Suprapubic skin (tissue), 4 donors: ENCODE results near the gene EPS15.

ENCODE experiments used
- CTCF ChIP-seq, 2 donors: fragments of 200-600 bp in 1 of 2; fragments of 450-650 bp in 1 of 2; sonication (generic) in 1 of 2; IDR thresholded peaks; one replicate each; pipeline ENCODE4 v1.5.1; 2016 to 2019; ENCODE audit warnings: antibody characterized with exemption in 2 of 2, mild to moderate bottlenecking in 1 of 2, moderate library complexity in 1 of 2
- EP300 ChIP-seq: sonication (generic); formaldehyde crosslinking; IDR thresholded peaks from one replicate; pipeline ENCODE4 v1.6.1; 2017; ENCODE audit warnings: antibody characterized with exemption
- POLR2AphosphoS5 ChIP-seq, 3 donors: sonication (generic); formaldehyde crosslinking; IDR thresholded peaks; one replicate each; pipeline ENCODE4 v1.6.1; 2017; ENCODE audit warnings: antibody characterized with exemption in 3 of 3

GRCh38 chr1:51557168-51557567 lies 38.1 kb upstream of the EPS15 start:
- no peak for TF ChIP-seq CTCF (IDR thresholded peaks at IDR 0.05)
- no peak for TF ChIP-seq EP300
- no peak for TF ChIP-seq POLR2AphosphoS5 (IDR thresholded peaks at IDR 0.05)
